GM18907 (cell line): ENCODE results near the gene SIN3B.
"Not testable (repeated sequence)": the region's sequence is repeated elsewhere in the genome, so short reads cannot be mapped to it uniquely, and the experiment has no call there.

Experiments used
- ATAC-seq: cut with Tn5 transposase; IDR thresholded peaks from one replicate; pipeline ENCODE4 v1.9.1; 2021; ENCODE audit warnings: mild to moderate bottlenecking, moderate library complexity; ENCODE audit not compliant: unreplicated experiment

SIN3B gene

GRCh38 chr19:16868423-16869130 lies 39.4 kb downstream of the SIN3B start:
- no peak for ATAC-seq

- ATAC-seq: no peak
These were observed 40.3 kb downstream of the SIN3B start for GRCh38 chr19:16869331-16869972.

GRCh38 chr19:16871871-16872270 lies 42.7 kb downstream of the SIN3B start:
- no peak for ATAC-seq

GRCh38 chr19:16872728-16873127 lies 43.5 kb downstream of the SIN3B start:
- no peak for ATAC-seq

- ATAC-seq: no peak
These were observed 44.4 kb downstream of the SIN3B start for GRCh38 chr19:16873594-16873993.

- ATAC-seq: no peak
These were observed 45.2 kb downstream of the SIN3B start for GRCh38 chr19:16874250-16874977.

GRCh38 chr19:16874978-16875299 lies 45.7 kb downstream of the SIN3B start:
- ATAC-seq: not testable (repeated sequence)

GRCh38 chr19:16875584-16876555 lies 46.7 kb downstream of the SIN3B start:
- ATAC-seq: no peak

GRCh38 chr19:16876904-16877361 lies 47.7 kb downstream of the SIN3B start:
- ATAC-seq: no peak

- no peak for ATAC-seq
These were observed 48.4 kb downstream of the SIN3B start for GRCh38 chr19:16877581-16877980.

- no peak for ATAC-seq
These were observed 49.2 kb downstream of the SIN3B start for GRCh38 chr19:16878181-16878965.

GRCh38 chr19:16880884-16881554 lies 51.8 kb downstream of the SIN3B start:
- ATAC-seq: no peak

- no peak for ATAC-seq
These were observed 52.9 kb downstream of the SIN3B start for GRCh38 chr19:16882146-16882545.

- no peak for ATAC-seq
These were observed 54.3 kb downstream of the SIN3B start for GRCh38 chr19:16883522-16883921.

- ATAC-seq: no peak
These were observed 56.0 kb downstream of the SIN3B start for GRCh38 chr19:16885166-16885565.

- no peak for ATAC-seq
These were observed 57.2 kb downstream of the SIN3B start for GRCh38 chr19:16886305-16886880.

- no peak for ATAC-seq
These were observed 58.4 kb downstream of the SIN3B start for GRCh38 chr19:16887353-16888265.
